Activated naive CD4-positive, alpha-beta T cell treated with anti-CD3 and anti-CD28 coated beads, Interleukin-2, amount 50 U/mL, for 24 hours (primary cell): ENCODE results near the gene CELSR1.
"Not testable (repeated sequence)": the region's sequence is repeated elsewhere in the genome, so short reads cannot be mapped to it uniquely, and the experiment has no call there.

ENCODE experiments used
- H3K27ac Mint-ChIP-seq: one replicate; pipeline ENCODE4 v1.8.0; 2021; ENCODE audit warnings: mild to moderate bottlenecking, mixed read lengths
- H3K27me3 Mint-ChIP-seq: one replicate; pipeline ENCODE4 v1.8.0; 2021; ENCODE audit warnings: mixed read lengths
- H3K36me3 Mint-ChIP-seq: one replicate; pipeline ENCODE4 v1.8.0; 2021; ENCODE audit warnings: mixed read lengths
- H3K4me1 Mint-ChIP-seq: one replicate; pipeline ENCODE4 v1.8.0; 2021; ENCODE audit warnings: mixed read lengths
- H3K4me3 Mint-ChIP-seq: one replicate; pipeline ENCODE4 v1.8.0; 2021; ENCODE audit warnings: mild to moderate bottlenecking, mixed read lengths
- H3K9me3 Mint-ChIP-seq: one replicate; pipeline ENCODE4 v1.8.0; 2021; ENCODE audit warnings: mixed read lengths

The CELSR1 gene

DNA sequence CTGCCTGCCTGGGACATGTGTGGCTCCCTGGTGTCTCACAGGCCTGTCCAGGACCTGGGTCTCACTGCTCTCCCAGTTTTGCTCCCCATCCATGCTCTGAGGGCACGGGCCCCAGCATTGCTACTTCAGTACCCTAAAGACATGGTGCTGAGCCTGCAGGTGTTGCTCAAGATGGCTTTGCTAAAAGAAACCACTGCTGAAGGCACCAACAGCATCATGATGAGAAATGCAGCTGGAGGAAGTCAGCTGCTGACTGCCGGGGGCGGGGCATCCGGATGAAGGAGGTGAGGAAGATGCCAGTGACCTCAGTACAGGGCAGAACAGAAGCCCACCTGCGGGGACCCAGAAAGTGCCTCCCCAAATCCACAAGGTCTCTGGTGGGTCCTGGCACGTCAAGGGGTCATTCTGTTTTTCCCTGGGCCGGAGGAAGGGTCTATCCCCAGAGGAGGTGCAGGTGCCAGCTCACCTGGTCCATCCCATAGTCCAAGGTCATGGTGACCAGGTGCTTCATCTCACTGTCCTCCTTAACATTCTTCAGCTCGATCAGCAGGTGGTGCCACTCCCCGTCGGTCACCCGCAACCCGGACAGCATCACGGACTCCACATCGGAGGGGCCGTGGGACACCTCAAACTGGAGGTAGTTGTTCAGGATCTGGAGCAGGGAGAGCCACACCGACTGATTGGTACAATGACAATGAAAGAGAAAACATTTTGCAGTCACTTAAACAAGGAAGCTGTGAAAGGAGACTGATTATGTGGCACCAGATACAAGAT is 138.0 kb downstream of the CELSR1 start:
- H3K27me3 Mint-ChIP-seq: no peaks in the 10 kb centered on the region
- peaks cover 5% of the 10 kb centered on the region for H3K4me1 Mint-ChIP-seq
- H3K9me3 Mint-ChIP-seq: no peaks in the 10 kb centered on the region
- no peak overlapping the region for H3K4me3 Mint-ChIP-seq
- no peaks in the 10 kb centered on the region for H3K36me3 Mint-ChIP-seq
- no peak overlapping the region for H3K27ac Mint-ChIP-seq

DNA sequence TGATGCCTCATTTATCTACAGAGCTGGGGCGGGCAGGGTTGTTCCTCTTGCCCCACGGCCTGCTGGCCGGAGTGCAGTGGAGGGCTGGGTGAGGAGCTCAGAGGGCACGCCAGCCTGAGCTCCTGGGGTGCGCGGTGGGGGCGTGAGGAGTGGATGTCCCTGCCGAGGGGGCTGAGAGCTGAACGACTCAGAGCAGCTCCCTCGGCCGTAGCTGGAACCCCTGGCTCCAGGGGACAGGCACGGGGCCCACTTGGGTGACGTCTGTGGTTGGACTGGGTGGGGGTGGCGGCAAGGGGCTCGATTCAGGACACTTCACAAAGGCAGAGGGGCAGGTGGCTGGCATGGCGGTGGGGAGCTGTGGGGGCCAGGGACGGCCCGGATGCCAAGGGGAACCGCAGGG is 139.5 kb downstream of the CELSR1 start:
- peaks cover 9% of the 10 kb centered on the region for H3K4me1 Mint-ChIP-seq
- no peak overlapping the region for H3K4me3 Mint-ChIP-seq
- H3K9me3 Mint-ChIP-seq: no peaks in the 10 kb centered on the region

DNA sequence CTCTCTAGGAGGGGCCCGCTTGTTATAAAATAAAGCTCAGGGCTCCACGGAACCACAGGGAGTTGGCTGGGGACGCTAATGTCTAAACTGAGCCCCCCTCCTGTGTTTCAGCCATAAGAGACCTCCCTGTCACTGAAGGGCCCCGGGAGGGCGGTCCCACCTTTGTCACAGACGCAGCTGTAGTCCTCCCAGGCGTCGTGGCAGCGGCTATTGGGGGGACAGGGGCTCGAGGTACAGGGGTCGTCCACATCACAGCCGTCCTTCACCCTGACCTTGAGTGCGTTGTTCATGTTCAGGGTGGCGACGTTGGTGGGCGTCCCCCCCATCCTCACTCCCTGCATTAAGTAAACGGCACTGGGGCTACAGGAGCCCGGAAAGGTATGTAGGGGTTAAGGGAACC is 139.9 kb downstream of the CELSR1 start:
- H3K27me3 Mint-ChIP-seq: no peaks in the 10 kb centered on the region
- H3K4me1 Mint-ChIP-seq: peaks cover 5% of the 10 kb centered on the region
- no peak overlapping the region for H3K4me3 Mint-ChIP-seq
- H3K36me3 Mint-ChIP-seq: no peaks in the 10 kb centered on the region
- no peaks in the 10 kb centered on the region for H3K9me3 Mint-ChIP-seq
- no peak overlapping the region for H3K27ac Mint-ChIP-seq

More for the DNA sequence above, 139.5 kb downstream of the CELSR1 start:
- Mint-ChIP-seq H3K36me3 (no peaks in the 10 kb centered on the region), H3K27me3 (no peaks in the 10 kb centered on the region), H3K27ac (no peak overlapping the region)

DNA sequence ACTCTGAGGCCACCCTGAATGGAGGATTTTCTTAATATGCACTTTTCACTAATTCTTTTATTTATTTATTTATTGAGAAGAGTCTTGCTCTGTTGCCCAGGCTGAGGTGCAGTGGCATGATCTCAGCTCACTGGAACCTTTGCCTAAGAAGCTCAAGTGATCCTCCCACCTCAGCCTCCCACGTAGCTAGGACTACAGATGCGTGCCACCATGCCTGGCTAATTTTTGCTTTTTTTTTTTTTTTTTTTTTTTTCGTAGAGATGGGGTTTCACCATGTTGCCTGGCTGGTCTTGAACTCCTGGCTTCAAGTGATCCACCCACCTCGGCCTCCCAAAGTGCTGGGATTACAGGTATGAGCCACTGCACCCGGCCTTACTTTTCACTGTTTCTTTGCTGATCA is 140.4 kb downstream of the CELSR1 start:
- H3K4me3 Mint-ChIP-seq, H3K9me3 Mint-ChIP-seq, H3K4me1 Mint-ChIP-seq, H3K36me3 Mint-ChIP-seq, H3K27me3 Mint-ChIP-seq, H3K27ac Mint-ChIP-seq: not testable (repeated sequence)

DNA sequence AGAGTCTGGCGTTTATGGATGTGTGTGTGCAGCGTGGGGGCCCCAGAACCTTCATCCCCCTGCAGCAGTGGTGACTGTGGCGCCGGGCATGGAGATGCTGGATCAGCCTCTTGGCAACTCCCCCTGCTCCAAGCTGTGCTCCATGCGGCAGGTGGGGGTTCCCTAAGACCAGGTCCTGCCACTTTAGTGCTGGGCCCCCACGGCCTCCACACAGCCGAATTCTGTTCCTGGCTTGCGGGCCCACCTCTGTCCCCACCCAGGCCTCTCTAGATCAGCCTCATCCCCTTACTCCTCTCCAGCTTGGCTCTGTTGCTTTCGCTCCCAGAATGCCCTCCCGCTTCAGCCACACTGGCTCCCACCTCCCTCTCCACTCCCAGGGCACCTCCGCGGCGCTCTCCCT is 142.3 kb downstream of the CELSR1 start:
- Mint-ChIP-seq H3K4me3 (no peak overlapping the region), H3K36me3 (no peaks in the 10 kb centered on the region), H3K27me3 (no peaks in the 10 kb centered on the region), H3K27ac (no peak overlapping the region), H3K9me3 (no peaks in the 10 kb centered on the region), H3K4me1 (peaks cover 5% of the 10 kb centered on the region)

DNA sequence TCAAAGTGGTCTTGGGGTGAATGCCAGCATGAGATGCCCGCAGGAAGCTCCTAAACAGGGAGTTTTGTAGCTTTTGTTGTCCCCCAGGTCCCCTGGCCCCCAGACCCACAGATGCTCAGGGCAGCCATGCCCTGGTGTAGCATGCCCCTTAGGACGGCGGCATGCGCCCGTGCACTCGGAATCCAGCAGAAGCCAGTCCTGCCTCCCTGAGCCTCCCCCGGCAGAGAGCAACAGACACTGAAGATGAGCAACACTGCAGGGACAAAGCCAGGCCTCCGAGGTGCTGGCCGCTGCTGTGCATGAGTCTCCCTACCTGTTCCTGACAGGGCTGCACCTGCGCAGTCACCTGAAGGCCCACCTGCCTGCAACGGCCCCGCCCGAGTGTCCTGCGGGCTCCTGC is 142.8 kb downstream of the CELSR1 start:
- Mint-ChIP-seq H3K9me3 (no peaks in the 10 kb centered on the region), H3K4me3 (no peak overlapping the region), H3K36me3 (no peaks in the 10 kb centered on the region), H3K4me1 (peaks cover 5% of the 10 kb centered on the region), H3K27ac (no peak overlapping the region), H3K27me3 (no peaks in the 10 kb centered on the region)

DNA sequence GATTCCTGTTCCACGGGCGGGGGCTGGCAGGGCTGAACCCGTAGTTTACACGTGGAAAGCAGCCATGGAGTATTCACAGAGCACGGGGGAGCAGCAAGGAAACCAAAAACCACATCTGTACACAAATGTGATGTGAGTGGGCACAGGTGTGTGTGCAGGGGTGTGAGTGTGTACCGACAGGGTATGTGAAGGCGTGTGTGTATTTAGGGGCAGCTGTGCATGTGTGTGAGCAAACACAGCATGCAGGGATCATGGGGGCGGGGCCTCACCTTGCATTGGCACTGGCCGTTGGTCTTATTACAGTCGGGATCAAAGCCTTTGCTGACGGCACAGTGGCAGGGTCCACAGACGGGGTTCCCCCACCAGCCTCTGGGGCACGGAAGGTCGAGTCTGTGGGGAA is 143.5 kb downstream of the CELSR1 start:
- H3K4me1 Mint-ChIP-seq: peaks cover 5% of the 10 kb centered on the region
- no peaks in the 10 kb centered on the region for H3K36me3 Mint-ChIP-seq
- no peaks in the 10 kb centered on the region for H3K27me3 Mint-ChIP-seq
- H3K4me3 Mint-ChIP-seq: peak overlapping the region; percentile 11
- H3K27ac Mint-ChIP-seq: no peak overlapping the region
- H3K9me3 Mint-ChIP-seq: no peaks in the 10 kb centered on the region

DNA sequence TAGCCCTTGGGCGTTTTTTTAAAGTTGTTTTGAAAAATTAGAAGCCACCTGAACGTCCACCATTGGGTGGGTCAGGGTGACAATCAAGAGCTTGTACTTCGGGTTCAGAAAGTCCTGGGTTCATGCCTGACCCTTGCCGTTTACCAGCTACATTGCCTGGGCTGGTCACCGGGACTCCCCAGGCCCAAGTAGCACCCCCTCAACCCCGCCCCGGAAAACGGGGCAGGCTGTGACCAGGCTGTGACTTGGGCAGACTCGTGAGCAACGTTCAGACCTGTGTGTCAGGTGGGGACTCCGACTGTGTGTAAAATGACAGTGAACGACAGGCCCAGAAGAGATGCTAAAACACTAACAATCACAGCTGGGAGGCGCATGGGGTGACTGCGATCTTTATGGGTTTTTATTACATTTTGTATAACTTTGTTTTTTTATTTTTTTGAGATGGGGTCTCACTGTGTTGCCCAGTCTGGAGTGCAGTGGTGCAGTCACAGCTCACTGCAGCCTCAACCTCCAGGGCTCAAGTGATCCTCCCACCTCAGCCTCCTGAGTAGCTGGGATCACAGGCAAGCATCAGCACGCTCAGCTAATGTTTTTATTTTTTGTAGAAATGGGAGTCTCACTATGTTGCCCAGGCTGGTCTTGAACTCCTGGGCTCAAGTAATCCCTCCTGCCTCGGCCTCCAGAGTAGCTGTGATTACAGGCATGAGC is 145.1 kb downstream of the CELSR1 start:
- H3K27ac Mint-ChIP-seq: no peak overlapping the region
- no peak overlapping the region for H3K4me3 Mint-ChIP-seq
- no peaks in the 10 kb centered on the region for H3K27me3 Mint-ChIP-seq
- no peaks in the 10 kb centered on the region for H3K36me3 Mint-ChIP-seq
- H3K4me1 Mint-ChIP-seq: peaks cover 5% of the 10 kb centered on the region
- no peaks in the 10 kb centered on the region for H3K9me3 Mint-ChIP-seq

DNA sequence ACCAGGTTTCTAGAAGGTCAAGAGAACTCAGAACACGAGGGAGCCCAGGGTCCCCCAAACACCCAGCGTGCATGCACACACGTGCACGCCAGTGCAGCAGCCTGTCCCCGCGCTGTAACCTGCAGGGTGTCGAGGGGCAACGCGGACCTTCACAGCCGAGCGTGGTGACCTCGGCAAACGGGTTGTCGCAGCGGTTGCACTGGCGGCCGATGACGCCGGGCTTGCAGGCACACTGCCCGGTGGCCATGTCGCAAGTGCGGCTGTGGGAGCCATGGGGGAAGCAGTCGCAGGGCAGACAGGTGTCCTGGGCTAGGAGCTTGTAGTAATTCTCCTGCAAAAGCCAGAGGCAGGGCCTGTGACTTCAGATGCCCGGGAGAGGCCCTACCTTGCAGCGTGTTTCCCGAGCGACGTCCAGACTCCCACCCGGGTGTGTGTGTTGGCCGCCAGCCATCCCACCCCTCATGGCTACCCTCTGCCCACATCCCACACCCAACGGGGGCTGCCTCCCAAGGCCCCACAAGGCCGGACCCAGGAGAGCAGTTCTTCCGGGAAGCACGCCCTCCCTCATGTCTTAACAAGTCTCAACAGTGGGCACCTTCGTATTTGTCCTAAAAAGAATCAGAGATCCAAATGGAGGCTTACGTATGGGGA is 145.8 kb downstream of the CELSR1 start:
- no peak overlapping the region for H3K27ac Mint-ChIP-seq
- H3K36me3 Mint-ChIP-seq: no peaks in the 10 kb centered on the region
- H3K4me3 Mint-ChIP-seq: no peak overlapping the region
- H3K9me3 Mint-ChIP-seq: no peaks in the 10 kb centered on the region
- no peaks in the 10 kb centered on the region for H3K27me3 Mint-ChIP-seq
- H3K4me1 Mint-ChIP-seq: peaks cover 5% of the 10 kb centered on the region

DNA sequence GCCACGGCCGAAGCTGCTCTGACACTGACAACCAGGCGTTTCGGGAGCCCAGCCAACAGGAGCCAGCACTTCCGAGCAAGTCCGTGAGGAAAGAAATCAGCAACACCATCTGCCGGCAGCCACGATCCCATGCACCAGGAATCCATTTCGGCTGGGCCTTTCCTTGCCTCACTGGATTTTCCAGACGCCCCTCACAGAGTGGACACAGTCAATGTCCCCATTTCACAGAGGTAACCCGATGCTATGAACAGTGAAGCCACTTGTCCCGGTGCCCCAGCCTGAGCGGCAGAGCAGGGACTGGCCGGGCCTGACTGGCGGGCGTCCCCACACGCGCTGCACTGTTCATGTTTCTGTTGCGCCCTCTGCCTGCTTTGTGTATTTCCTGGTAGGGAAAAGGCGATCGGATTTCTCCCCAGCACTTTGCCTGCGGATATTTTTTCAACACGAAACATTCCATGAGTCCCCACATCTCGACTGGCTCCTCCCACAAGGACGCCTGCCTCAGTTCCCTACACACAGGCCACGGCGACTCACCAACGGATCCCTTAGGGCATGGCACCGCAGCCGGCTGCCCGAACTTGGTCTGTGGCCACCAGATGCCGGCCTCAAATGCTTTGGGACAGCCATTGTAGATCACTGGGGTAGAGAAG is 146.6 kb downstream of the CELSR1 start:
- Mint-ChIP-seq H3K4me1 (peaks cover 5% of the 10 kb centered on the region), H3K9me3 (no peaks in the 10 kb centered on the region), H3K4me3 (no peak overlapping the region), H3K36me3 (no peaks in the 10 kb centered on the region), H3K27ac (no peak overlapping the region), H3K27me3 (no peaks in the 10 kb centered on the region)

DNA sequence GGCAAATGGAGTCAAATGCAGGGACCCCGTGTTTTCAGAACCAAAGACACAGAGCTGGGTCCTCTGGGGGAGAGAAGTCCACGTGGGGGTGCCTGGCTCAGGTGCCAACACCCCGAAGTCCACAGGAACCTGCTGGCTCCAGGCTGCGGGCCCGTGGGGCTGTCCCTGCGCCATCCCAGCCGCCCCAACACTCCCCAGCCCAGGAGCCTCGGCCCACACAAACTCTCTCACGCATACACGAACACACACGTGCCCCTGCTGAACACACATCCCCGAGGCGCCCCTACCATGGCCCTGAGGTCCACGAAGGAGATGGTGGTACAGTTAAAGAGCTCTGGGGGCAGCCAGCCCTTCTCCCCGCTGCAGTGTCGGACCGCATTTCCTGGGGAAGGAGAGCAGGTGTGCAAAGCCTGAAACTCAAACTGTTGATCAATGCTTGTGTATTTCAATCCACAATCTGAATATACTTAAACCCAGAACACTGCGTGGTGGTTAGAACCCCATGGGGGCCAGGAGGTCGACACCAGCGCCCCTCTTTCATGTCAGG is 147.2 kb downstream of the CELSR1 start:
- H3K4me3 Mint-ChIP-seq: no peak overlapping the region
- H3K27ac Mint-ChIP-seq: no peak overlapping the region
- peaks cover 5% of the 10 kb centered on the region for H3K4me1 Mint-ChIP-seq

DNA sequence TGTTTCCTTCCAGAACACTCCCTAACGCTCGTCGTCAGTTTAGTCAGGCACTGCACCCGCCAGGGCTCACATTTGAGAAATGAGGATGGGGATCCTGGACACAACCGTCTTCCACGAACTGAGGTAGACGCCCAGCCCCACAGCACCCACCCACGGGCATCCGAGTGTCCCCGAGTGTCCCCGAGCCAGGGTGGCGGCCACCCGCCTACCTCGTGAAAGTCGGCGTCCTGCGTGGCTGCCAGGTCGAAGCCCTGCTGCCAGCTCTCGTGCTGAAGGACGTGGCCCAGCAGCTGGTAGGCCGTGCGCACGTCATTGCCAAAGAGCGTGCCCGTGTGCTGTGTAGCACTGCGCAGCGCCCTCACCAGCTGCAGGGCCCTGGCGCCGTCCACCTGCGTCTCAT is 148.3 kb downstream of the CELSR1 start:
- Mint-ChIP-seq H3K27me3 (no peaks in the 10 kb centered on the region), H3K27ac (no peak overlapping the region), H3K9me3 (no peaks in the 10 kb centered on the region), H3K36me3 (no peaks in the 10 kb centered on the region), H3K4me3 (no peak overlapping the region), H3K4me1 (peaks cover 5% of the 10 kb centered on the region)

More for the DNA sequence above, 147.2 kb downstream of the CELSR1 start:
- no peaks in the 10 kb centered on the region for H3K9me3 Mint-ChIP-seq
- no peaks in the 10 kb centered on the region for H3K36me3 Mint-ChIP-seq
- no peaks in the 10 kb centered on the region for H3K27me3 Mint-ChIP-seq

DNA sequence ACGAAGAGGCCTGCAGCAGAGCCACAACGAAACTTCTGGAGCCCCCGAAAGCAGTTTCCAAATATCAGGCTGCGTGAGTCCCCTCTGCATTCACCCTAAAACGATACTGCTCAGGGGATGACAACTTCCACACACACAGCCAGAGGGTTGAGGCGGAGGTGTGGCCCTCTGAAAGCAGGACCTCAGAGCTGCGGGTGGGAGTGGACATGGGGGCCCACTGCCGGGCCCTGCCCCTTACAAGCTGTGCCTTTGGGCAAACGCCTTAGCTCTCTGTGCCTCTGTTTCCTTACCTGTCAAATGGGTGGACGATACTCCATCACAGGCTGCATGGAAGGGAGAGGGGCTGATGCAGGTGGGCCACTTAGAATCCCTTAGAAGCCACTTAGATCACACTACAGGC is 148.8 kb downstream of the CELSR1 start:
- Mint-ChIP-seq H3K36me3 (no peaks in the 10 kb centered on the region), H3K4me1 (peaks cover under 1% of the 10 kb centered on the region), H3K9me3 (no peaks in the 10 kb centered on the region), H3K27ac (no peak overlapping the region), H3K27me3 (no peaks in the 10 kb centered on the region), H3K4me3 (no peak overlapping the region)

DNA sequence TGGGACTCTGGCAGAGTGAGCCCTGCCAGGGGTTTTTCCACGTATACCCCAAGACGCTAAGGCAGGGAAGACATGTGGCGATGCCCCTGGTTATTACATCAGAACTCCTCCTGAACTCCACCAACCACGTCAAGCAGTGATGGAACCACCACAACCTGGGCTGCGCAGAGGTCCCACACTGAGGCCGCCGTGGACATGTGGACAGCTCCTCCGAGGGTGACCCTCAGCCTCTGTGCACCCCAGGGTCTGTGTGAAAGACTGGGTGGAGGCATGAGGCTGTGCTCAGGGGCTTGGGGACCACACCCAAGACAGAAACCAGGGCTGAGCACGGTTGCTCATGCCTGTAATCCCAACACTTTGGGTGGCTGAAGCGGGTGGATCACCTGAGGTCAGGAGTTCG is 149.7 kb downstream of the CELSR1 start:
- H3K9me3 Mint-ChIP-seq: no peaks in the 10 kb centered on the region
- H3K4me1 Mint-ChIP-seq: no peaks in the 10 kb centered on the region

DNA sequence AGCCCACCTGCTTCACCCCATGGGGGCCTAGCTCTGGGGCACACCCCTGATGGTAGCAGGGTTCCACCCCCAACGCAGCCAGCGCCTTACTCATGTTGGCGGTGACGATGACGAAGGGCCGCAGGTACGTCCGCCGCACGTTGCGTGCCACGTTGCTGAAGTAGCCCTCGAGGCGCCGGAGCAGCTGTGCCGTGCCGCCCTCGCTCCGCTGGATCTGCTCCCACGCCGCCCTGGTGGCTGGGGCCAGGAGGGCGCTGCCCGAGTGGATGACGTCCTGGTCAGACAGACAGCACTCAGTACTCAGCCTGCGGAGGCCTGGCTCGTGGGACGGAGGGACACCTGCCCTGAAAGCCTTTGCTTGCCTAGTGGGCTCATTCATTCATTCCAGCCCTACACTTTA is 151.1 kb downstream of the CELSR1 start:
- Mint-ChIP-seq H3K27me3 (no peaks in the 10 kb centered on the region), H3K4me3 (no peak overlapping the region), H3K27ac (peak overlapping the region; percentile 8), H3K9me3 (no peaks in the 10 kb centered on the region), H3K36me3 (no peaks in the 10 kb centered on the region), H3K4me1 (no peaks in the 10 kb centered on the region)

More for the DNA sequence above, 149.7 kb downstream of the CELSR1 start:
- Mint-ChIP-seq H3K36me3 (no peaks in the 10 kb centered on the region), H3K27me3 (no peaks in the 10 kb centered on the region), H3K27ac (no peak overlapping the region), H3K4me3 (no peak overlapping the region)
